Adipocyte (in vitro differentiated cells): Measurements from ENCODE around the gene ACBD4.

Source experiments
- DNase-seq: peaks from one replicate; pipeline ENCODE4 v3.0.0-alpha.2; 2015; ENCODE audit warnings: low read depth
- H3K27me3 ChIP-seq: replicated peaks from 2 replicates; pipeline ENCODE4 v1.7.0; 2013; ENCODE audit warnings: mild to moderate bottlenecking, low read length, moderate library complexity; ENCODE audit not compliant: control insufficient read depth, insufficient read depth
- H3K36me3 ChIP-seq: 2 replicates; pipeline ENCODE4 v1.7.0; 2013; ENCODE audit warnings: low read length, mild to moderate bottlenecking, moderate library complexity; ENCODE audit not compliant: control insufficient read depth, insufficient read depth, severe bottlenecking
- H3K4me1 ChIP-seq: 2 replicates; pipeline ENCODE4 v1.7.0; 2013; ENCODE audit warnings: mild to moderate bottlenecking, low read length, moderate library complexity; ENCODE audit not compliant: control insufficient read depth, insufficient read depth
- H3K4me3 ChIP-seq: 2 replicates; pipeline ENCODE4 v1.7.0; 2013; ENCODE audit warnings: mild to moderate bottlenecking, low read length, moderate library complexity
- H3K9ac ChIP-seq: 2 replicates; pipeline ENCODE4 v1.7.0; 2013; ENCODE audit warnings: mild to moderate bottlenecking, low read length, moderate library complexity
- H3K9me3 ChIP-seq: 2 replicates; pipeline ENCODE4 v1.7.0; 2013; ENCODE audit warnings: mild to moderate bottlenecking, low read length, moderate library complexity; ENCODE audit not compliant: control insufficient read depth

Gene ACBD4

DNA sequence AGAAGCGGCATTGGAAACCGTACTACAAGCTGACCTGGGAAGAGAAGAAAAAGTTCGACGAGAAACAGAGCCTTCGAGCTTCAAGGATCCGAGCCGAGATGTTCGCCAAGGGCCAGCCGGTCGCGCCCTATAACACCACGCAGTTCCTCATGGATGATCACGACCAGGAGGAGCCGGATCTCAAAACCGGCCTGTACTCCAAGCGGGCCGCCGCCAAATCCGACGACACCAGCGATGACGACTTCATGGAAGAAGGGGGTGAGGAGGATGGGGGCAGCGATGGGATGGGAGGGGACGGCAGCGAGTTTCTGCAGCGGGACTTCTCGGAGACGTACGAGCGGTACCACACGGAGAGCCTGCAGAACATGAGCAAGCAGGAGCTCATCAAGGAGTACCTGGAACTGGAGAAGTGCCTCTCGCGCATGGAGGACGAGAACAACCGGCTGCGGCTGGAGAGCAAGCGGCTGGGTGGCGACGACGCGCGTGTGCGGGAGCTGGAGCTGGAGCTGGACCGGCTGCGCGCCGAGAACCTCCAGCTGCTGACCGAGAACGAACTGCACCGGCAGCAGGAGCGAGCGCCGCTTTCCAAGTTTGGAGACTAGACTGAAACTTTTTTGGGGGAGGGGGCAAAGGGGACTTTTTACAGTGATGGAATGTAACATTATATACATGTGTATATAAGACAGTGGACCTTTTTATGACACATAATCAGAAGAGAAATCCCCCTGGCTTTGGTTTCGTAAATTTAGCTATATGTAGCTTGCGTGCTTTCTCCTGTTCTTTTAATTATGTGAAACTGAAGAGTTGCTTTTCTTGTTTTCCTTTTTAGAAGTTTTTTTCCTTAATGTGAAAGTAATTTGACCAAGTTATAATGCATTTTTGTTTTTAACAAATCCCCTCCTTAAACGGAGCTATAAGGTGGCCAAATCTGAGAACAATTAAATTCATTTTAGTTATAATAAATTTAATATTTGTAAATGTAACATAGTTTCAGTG, 14.5 kb downstream of the ACBD4 start:
- Histone ChIP-seq H3K27me3 (no peaks in the 10 kb centered on the region), H3K4me3 (peak overlapping the region; percentile 98), H3K9me3 (no peaks in the 10 kb centered on the region), H3K4me1 (peaks cover 30% of the 10 kb centered on the region), H3K9ac (peak overlapping the region; percentile 99), H3K36me3 (no peaks in the 10 kb centered on the region)
- DNase-seq: peak; percentile 74

DNA sequence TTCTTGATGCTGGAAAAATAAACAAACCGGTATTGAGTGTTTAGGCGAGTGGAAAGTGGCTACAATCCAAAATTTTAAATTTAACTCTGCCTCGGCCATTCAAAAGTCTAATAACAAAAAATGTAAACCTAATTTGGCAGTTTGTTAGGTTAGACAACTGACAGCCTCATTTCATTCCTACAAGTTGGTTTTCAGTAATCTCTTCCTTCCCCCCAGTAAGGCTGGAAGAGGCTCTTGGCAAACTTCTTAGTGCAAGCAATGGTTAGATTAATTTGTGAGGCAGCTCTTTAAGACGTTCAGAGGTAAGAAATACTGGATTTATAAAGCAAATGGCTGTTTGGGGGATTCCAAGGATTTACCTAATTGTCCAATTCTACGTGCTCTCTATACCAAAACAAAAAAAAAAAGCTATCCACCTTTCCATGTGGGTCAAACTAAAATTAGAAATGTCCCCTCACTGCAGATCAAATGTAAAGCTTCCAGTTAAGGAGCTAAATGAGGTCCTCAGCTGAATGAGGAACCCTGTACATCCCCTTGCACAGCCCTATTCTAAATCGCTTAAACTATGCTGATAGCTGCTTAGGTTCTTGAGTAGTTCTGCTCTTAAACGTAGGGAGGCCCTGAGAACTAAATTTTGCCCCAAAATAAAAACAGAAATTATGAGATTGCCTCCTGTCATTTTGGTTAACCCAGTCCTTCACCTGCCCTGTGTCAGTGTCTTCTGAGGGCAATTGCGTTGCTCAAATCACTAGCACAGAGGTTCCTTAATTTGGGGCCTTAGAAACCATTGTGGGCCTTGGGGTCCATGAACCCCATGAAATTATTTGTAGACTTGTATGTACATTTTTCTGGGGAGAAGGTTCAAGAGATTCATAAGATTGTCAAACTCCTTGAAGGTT, 15.7 kb downstream of the ACBD4 start:
- H3K4me3 ChIP-seq: peak overlapping the region; percentile 98
- no peaks in the 10 kb centered on the region for H3K9me3 ChIP-seq
- H3K4me1 ChIP-seq: peaks cover 21% of the 10 kb centered on the region
- H3K27me3 ChIP-seq: no peaks in the 10 kb centered on the region
- peak; percentile 66 for DNase-seq
- no peaks in the 10 kb centered on the region for H3K36me3 ChIP-seq
- H3K9ac ChIP-seq: peak overlapping the region; percentile 99

DNA sequence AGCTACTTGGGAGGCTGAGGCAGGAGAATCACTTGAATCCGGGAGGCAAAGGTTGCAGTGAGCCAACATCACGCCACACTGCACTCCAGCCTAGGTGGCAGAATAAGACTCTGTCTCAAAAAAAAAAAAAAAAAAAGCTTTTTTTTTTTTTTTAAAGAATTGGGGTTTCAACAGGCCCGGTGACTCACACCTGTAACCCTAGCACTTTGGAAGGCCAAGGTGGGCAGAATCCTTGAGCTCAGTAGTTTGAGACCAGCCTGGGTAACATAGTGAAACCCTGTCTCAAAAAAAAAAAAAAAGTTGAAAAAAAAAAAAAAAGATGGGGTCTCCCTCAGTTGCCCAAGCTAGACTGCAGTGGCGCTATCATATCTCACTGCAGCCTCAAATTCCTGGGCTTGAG, 19.5 kb downstream of the ACBD4 start:
- H3K4me3 ChIP-seq: no peak overlapping the region
- peaks cover 33% of the 10 kb centered on the region for H3K4me1 ChIP-seq
- H3K9ac ChIP-seq: no peak overlapping the region
- H3K27me3 ChIP-seq: no peaks in the 10 kb centered on the region
- H3K36me3 ChIP-seq: no peaks in the 10 kb centered on the region
- no peaks in the 10 kb centered on the region for H3K9me3 ChIP-seq
- DNase-seq: no peak

DNA sequence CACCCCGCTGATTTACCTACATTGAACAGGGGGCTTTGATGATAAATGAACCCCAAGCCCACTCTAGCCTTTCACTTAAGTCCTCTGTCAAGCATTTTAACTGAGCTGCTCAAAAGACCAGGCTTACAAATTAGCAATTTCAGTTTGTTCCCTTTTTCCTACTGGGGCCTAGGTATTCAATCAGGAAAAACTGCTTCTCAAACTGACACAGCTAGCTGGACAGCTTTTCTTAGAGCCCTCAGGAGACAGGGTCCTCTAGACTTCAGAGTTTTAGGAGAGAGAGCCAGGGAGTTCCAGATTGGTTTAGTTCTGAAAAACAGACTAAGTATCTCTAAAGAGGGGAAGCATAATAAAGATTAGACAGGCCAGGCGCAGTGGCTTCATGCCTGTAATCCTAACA, 20.0 kb downstream of the ACBD4 start:
- H3K4me1 ChIP-seq: peaks cover 35% of the 10 kb centered on the region
- DNase-seq: no peak
- no peak overlapping the region for H3K9ac ChIP-seq
- H3K9me3 ChIP-seq: no peaks in the 10 kb centered on the region
- H3K27me3 ChIP-seq: no peaks in the 10 kb centered on the region
- H3K4me3 ChIP-seq: no peak overlapping the region
- H3K36me3 ChIP-seq: no peaks in the 10 kb centered on the region

DNA sequence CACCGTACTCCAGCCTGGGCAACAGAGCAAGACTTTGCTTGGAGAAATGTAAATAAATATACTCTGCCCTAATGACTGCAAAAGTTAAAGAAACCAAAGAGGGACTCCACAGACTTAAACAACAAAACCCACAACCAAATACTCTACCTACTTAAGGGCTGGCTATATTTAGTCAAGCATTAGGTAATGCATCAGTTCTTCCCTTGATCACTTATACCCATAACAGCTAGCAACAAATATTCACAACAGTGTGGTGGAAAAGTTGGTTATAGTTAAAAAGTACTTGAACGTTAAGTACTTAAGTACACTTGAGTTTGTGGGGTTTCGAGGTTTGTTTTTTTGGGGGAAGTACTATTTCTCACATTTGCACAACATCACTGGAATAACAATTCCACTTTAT, 20.8 kb downstream of the ACBD4 start:
- no peak for DNase-seq
- Histone ChIP-seq H3K27me3 (no peaks in the 10 kb centered on the region), H3K4me3 (no peak overlapping the region), H3K4me1 (peaks cover 32% of the 10 kb centered on the region), H3K9me3 (no peaks in the 10 kb centered on the region), H3K36me3 (no peaks in the 10 kb centered on the region), H3K9ac (no peak overlapping the region)

DNA sequence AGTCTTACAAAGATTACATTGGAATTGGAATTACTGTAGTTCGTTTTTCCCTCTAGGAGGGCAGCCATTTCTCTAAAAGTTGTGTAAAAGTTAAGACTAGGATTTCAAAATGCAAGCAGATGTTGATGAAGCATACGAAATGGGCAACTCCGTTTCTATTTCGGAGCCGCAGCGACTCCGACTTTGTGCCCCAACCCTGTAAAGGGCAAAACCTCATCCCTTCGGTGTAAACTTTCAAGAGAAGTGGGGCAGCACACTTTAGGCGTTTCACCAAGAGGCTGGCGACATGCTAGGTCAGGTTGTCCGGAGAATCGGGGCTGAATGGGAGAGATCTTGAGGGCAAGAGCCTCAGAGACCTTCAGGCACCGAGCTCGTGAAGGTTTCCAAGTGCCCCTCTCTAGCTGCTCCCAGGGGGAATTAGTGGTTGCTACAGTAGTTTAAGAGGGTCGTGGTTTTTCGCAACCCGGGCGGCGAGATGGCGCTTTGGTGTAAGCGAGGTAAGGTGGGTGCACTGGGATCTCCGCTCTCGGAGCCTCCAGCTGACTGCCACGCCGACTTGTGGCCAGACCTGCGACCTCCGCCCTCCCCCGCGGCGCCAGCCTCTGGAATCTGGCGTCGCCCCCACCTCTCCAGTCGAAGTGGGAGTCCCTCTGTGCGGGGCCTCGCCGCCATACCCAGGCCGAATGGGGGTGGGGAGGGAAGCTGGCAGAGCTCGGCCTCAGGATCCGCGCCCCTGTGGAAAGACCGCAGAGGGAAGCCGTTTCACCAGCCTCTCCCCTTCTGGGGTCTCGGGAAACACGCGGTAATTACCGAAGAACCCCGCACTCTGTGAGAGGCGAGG, 25.2 kb downstream of the ACBD4 start:
- DNase-seq: peak; percentile 82
- Histone ChIP-seq H3K9ac (peak overlapping the region; percentile 100), H3K27me3 (no peaks in the 10 kb centered on the region), H3K4me3 (peak overlapping the region; percentile 90), H3K9me3 (no peaks in the 10 kb centered on the region), H3K36me3 (no peaks in the 10 kb centered on the region), H3K4me1 (peaks cover 33% of the 10 kb centered on the region)

DNA sequence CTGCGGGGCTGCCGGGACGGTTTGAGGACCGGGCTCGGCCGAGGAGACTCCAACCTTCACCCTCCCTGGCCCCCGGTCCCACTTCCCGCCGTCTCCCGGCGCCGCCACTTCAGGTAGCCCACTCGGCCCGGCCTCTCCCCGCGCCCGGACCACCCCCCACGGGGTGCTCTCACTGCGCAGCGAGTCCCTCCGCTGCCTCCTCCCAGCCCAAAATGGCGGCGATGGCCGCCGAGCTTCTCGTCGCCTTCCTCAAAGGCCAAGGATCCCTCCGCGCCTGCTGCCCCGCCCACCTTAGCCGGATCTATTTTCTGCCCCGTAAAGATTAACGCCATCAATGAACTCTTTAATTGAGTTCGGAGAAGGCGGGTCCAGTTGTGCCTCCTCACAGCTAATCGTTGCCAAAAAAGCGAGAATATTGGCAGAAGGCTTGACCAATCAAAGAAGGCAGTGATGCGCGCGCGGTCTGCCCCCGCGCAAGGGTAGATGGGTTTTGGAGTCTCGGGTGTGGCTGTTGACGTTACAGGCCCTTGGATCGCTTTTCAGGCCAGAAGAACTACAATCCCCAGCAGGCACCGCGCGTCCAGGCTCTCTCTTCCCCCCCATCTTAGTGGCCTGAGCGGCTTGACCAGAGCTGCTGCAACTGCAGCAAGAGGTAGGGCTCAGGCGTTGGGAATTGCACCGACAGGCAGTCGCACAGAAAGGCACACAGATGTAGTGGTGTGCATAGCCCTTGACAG, 26.0 kb downstream of the ACBD4 start, which contains the start of gene HEXIM2:
TSS of gene HEXIM2 (plus strand) at position 588 of the 737 bp plus-strand sequence. CDS start 919 bp downstream, outside the sequence.
- H3K4me3 ChIP-seq: peak within 1 kb of the TSS; percentile 90
- DNase-seq: peak; percentile 100
- peak within 1 kb of the TSS; percentile 100 for H3K9ac ChIP-seq
- no peaks in the 10 kb centered on the region for H3K9me3 ChIP-seq
- no peaks in the 10 kb centered on the region for H3K27me3 ChIP-seq
- H3K4me1 ChIP-seq: peaks cover 33% of the 10 kb centered on the region
- H3K36me3 ChIP-seq: no peaks in the 10 kb centered on the region

DNA sequence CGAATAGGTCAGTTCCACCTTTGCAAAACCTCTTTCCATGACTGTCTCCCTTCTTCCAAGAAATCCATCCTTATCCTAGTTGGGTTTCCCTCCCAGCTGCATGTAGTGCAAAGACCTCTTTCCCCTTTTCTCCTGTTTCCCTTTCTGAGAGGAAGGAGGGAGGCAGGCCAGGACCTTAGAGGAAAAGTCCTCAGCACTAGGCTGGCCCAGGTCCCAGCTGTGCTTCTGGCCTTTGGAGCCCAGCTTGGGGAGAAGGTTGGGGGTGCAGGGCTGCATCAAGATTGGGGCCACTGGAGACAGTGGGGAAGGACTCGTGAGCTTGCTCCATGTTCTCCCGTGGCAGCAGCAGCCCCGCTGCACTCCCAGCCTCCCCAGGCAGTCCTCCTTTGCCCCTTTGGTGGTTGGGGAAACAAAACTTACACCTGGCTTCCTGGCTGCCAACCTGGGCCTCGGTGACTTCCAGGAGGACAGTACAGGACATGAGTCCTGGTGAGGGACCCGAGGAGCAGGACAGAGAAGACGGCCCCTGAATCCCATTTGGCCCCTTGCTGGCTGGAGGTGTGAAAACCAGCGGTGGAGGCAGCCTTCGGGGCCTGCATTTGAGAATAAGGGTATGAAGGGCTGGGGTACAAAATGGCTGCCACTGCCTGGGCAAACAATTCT, 26.7 kb downstream of the ACBD4 start:
- peak overlapping the region; percentile 70 for H3K9ac ChIP-seq
- H3K4me1 ChIP-seq: peaks cover 33% of the 10 kb centered on the region
- no peaks in the 10 kb centered on the region for H3K36me3 ChIP-seq
- peak overlapping the region; percentile 73 for H3K4me3 ChIP-seq
- DNase-seq: no peak
- no peaks in the 10 kb centered on the region for H3K9me3 ChIP-seq
- H3K27me3 ChIP-seq: no peaks in the 10 kb centered on the region

DNA sequence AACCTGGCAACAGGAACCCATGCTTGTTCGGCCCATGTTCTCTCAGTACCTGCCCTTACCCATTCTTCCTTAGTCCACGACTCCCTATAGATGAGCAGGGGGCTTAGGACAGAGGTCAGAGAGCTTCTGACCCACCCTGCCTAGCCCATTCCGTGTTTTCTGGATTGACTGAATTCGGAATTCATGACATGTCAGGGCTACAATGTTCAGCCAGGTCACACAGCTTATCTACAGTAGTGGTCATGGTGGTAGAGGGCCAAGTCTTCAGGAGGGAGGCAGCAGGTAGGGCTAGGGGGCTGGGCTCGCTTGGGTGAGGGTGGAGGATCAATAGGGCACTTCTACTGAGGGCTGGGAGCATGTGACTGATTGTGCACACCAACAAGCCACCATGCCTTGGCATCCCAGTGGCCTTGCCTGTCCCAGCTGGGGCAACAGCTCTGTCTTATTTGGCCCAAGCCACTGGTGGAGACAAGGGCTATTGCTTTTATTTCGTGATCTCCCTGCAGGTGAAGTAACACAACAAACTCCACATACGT, 29.3 kb downstream of the ACBD4 start:
- H3K4me3 ChIP-seq: no peak overlapping the region
- H3K36me3 ChIP-seq: peaks cover 3% of the 10 kb centered on the region
- no peak for DNase-seq
- no peaks in the 10 kb centered on the region for H3K9me3 ChIP-seq
- H3K9ac ChIP-seq: no peak overlapping the region
- H3K27me3 ChIP-seq: no peaks in the 10 kb centered on the region
- peaks cover 12% of the 10 kb centered on the region for H3K4me1 ChIP-seq
